Activated naive CD4-positive, alpha-beta T cell treated with anti-CD3 and anti-CD28 coated beads for 36 hours (primary cell): ENCODE results near the gene C1QB. TPM values are rescaled to one million over a fixed set of nuclear protein-coding genes. Genes with fewer than 3 reads are reported as not detected.
A peak's percentile ranks its signal among the peaks of the same experiment; 100 is the strongest.

Experiments used
- CTCF ChIA-PET: fragments of 350-600 bp; sonication (Branson Sonifier 250); formaldehyde crosslinking; loops from one replicate; lab custom pipeline; 2021; ENCODE audit warnings: antibody characterized with exemption; lab: Charles Lee
- DNase-seq: peaks from one replicate; pipeline ENCODE4 v3.0.0-alpha.2; 2020
- H3K27ac Mint-ChIP-seq: one replicate; pipeline ENCODE4 v1.8.0; 2021; ENCODE audit warnings: mild to moderate bottlenecking, mixed read lengths
- H3K27me3 Mint-ChIP-seq: one replicate; pipeline ENCODE4 v1.8.0; 2021; ENCODE audit warnings: low read depth, mixed read lengths
- H3K36me3 Mint-ChIP-seq: one replicate; pipeline ENCODE4 v1.8.0; 2021; ENCODE audit warnings: low read depth, mixed read lengths
- H3K4me1 Mint-ChIP-seq: one replicate; pipeline ENCODE4 v1.8.0; 2021; ENCODE audit warnings: low read depth, mixed read lengths
- H3K4me3 Mint-ChIP-seq: one replicate; pipeline ENCODE4 v1.8.0; 2021; ENCODE audit warnings: mild to moderate bottlenecking, moderate library complexity, mixed read lengths
- H3K9me3 Mint-ChIP-seq: one replicate; pipeline ENCODE4 v1.8.0; 2021; ENCODE audit warnings: mixed read lengths
- intact Hi-C: fragments of 100-400 bp; cut with micrococcal nuclease; formaldehyde crosslinking; loops from one replicate; pipeline ENCODE4 v1.15.1; 2023
- total RNA-seq, 2 experiments: library from RNA; stranded (reverse); gene quantifications; one replicate each; pipeline ENCODE4 v1.2.3, GENCODE V29; 2021

The C1QB gene
- total RNA-seq, 2 experiments from 2014 or later: not detected

GRCh38 chr1:22638476-22639234, 14.4 kb upstream of the C1QB start:
- CTCF ChIA-PET: interaction anchor here (0.6 kb wide), 1 partner anchor 924 kb away, joined by 3 read pairs; no protein-coding TSS in a partner anchor
- no peak overlapping the region for H3K27ac Mint-ChIP-seq

GRCh38 chr1:22639286-22639685, 13.8 kb upstream of the C1QB start:
- H3K4me3 Mint-ChIP-seq: no peak overlapping the region
- H3K27me3 Mint-ChIP-seq: peaks cover 7% of the 10 kb centered on the region
- no peaks in the 10 kb centered on the region for H3K9me3 Mint-ChIP-seq
- CTCF ChIA-PET: interaction anchor here (0.6 kb wide), 1 partner anchor 925 kb away, joined by 3 read pairs; no protein-coding TSS in a partner anchor
- H3K27ac Mint-ChIP-seq: no peak overlapping the region
- intact Hi-C loops: no loop called here
- DNase-seq: peak; percentile 9
- H3K4me1 Mint-ChIP-seq: no peaks in the 10 kb centered on the region
- no peaks in the 10 kb centered on the region for H3K36me3 Mint-ChIP-seq

More at GRCh38 chr1:22638476-22639234, 14.4 kb upstream of the C1QB start:
- no peaks in the 10 kb centered on the region for H3K9me3 Mint-ChIP-seq
- peaks cover 7% of the 10 kb centered on the region for H3K27me3 Mint-ChIP-seq
- intact Hi-C loops: no loop called here
- H3K4me1 Mint-ChIP-seq: no peaks in the 10 kb centered on the region
- no peak for DNase-seq
- H3K4me3 Mint-ChIP-seq: no peak overlapping the region
- no peaks in the 10 kb centered on the region for H3K36me3 Mint-ChIP-seq

- no peaks in the 10 kb centered on the region for H3K4me1 Mint-ChIP-seq
- DNase-seq: no peak
- CTCF ChIA-PET: interaction anchor here (0.6 to 2.1 kb wide), 5 partner anchors 9 to 253 kb away, joined by 3 to 15 read pairs (median 3); no protein-coding TSS in a partner anchor
- H3K36me3 Mint-ChIP-seq: no peaks in the 10 kb centered on the region
- H3K9me3 Mint-ChIP-seq: no peaks in the 10 kb centered on the region
- intact Hi-C loops: no loop called here
- H3K4me3 Mint-ChIP-seq: no peak overlapping the region
- no peak overlapping the region for H3K27ac Mint-ChIP-seq
- H3K27me3 Mint-ChIP-seq: peaks cover 7% of the 10 kb centered on the region
Measured at GRCh38 chr1:22641247-22641646, 11.8 kb upstream of the C1QB start.

- H3K36me3 Mint-ChIP-seq: no peaks in the 10 kb centered on the region
- CTCF ChIA-PET: interaction anchor here (0.6 to 2.1 kb wide), 7 partner anchors 80 to 277 kb away, joined by 3 to 15 read pairs (median 4); no protein-coding TSS in a partner anchor
- intact Hi-C loops: loop anchor here (1.0 to 2.0 kb wide), 2 partner anchors 222 to 511 kb away; no protein-coding TSS in a partner anchor
- H3K4me1 Mint-ChIP-seq: no peaks in the 10 kb centered on the region
- peak; percentile 78 for DNase-seq
- H3K27me3 Mint-ChIP-seq: peaks cover 5% of the 10 kb centered on the region
- no peak overlapping the region for H3K4me3 Mint-ChIP-seq
- H3K9me3 Mint-ChIP-seq: no peaks in the 10 kb centered on the region
- no peak overlapping the region for H3K27ac Mint-ChIP-seq
Measured at GRCh38 chr1:22641906-22642636, 11.0 kb upstream of the C1QB start.

DNA sequence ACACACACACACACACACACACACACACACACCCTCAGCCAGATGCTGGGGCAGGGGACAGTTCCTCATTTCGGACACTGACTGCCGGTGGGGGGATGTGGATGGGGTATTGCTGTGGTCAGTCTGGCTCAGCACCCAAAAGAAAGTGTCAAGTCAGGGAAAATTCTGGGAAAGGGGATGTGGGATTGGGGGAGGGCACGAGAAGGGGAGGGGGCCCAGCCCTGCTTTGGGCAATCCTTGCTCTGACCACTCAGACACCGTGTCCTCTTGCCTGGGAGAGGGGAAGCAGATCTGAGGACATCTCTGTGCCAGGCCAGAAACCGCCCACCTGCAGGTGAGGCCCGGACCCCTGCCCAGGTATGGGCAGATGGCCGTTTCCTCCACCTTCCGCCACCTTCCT, 9.7 kb upstream of the C1QB start, which contains the start of gene C1QC:
Gene C1QC (plus strand): TSS at position 253 of the 400 bp plus-strand sequence. CDS start 391 bp downstream, outside the sequence.
- Mint-ChIP-seq H3K4me1 (no peaks in the 10 kb centered on the region), H3K36me3 (no peaks in the 10 kb centered on the region), H3K27me3 (peaks cover 2% of the 10 kb centered on the region), H3K27ac (no peak within 1 kb of the TSS), H3K4me3 (no peak within 1 kb of the TSS), H3K9me3 (no peaks in the 10 kb centered on the region)
- no peak for DNase-seq
- intact Hi-C loops: loop anchor here (2.0 kb wide), 1 partner anchor 513 kb away; no protein-coding TSS in a partner anchor
- CTCF ChIA-PET: interaction anchor here (2.1 kb wide), 1 partner anchor 223 kb away, joined by 15 read pairs; no protein-coding TSS in a partner anchor

DNA sequence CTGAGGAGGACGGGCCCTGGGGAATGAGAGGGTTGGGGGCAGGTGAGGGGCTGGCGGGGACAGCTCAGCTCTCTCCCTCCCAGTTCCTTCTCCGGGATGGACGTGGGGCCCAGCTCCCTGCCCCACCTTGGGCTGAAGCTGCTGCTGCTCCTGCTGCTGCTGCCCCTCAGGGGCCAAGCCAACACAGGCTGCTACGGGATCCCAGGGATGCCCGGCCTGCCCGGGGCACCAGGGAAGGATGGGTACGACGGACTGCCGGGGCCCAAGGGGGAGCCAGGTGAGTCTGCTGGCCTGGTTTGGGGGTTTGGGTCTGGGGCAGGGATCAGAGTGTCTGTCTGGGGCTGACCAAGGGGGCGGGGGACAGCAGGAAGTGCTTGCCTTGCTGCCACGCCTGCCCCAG, 9.1 kb upstream of the C1QB start:
- no peak overlapping the region for H3K27ac Mint-ChIP-seq
- H3K4me3 Mint-ChIP-seq: no peak overlapping the region
- no peak for DNase-seq
- H3K4me1 Mint-ChIP-seq: no peaks in the 10 kb centered on the region
- peaks cover 2% of the 10 kb centered on the region for H3K27me3 Mint-ChIP-seq
- CTCF ChIA-PET: interaction anchor here (0.6 kb wide), 1 partner anchor 222 kb away, joined by 5 read pairs; no protein-coding TSS in a partner anchor
- H3K36me3 Mint-ChIP-seq: no peaks in the 10 kb centered on the region
- H3K9me3 Mint-ChIP-seq: no peaks in the 10 kb centered on the region
- intact Hi-C loops: loop anchor here (2.0 kb wide), 1 partner anchor 513 kb away; no protein-coding TSS in a partner anchor

DNA sequence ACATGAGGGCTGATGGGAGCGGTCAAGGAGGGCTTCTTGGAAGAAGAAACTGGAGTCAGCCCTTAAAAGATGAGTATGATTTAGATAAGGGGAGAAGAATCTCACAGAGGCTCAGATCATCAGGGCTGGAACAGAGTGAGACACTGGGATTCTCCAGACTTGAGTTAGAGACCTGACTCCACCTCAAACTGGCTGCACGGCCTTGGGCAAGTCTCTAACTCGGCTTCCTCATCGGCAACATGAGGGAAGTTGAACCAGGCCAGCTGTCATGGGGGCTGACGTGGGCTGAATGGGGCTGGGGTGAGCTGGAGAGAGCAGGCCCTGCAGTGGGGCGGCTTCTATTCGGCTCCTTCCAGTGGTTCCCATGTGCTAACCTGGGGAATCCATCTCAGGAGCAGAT, 7.1 kb upstream of the C1QB start:
- no peaks in the 10 kb centered on the region for H3K9me3 Mint-ChIP-seq
- no peak overlapping the region for H3K27ac Mint-ChIP-seq
- intact Hi-C loops: no loop called here
- H3K36me3 Mint-ChIP-seq: no peaks in the 10 kb centered on the region
- H3K27me3 Mint-ChIP-seq: peaks cover 4% of the 10 kb centered on the region
- CTCF ChIA-PET: no interaction called here
- H3K4me3 Mint-ChIP-seq: no peak overlapping the region
- no peak for DNase-seq
- no peaks in the 10 kb centered on the region for H3K4me1 Mint-ChIP-seq

DNA sequence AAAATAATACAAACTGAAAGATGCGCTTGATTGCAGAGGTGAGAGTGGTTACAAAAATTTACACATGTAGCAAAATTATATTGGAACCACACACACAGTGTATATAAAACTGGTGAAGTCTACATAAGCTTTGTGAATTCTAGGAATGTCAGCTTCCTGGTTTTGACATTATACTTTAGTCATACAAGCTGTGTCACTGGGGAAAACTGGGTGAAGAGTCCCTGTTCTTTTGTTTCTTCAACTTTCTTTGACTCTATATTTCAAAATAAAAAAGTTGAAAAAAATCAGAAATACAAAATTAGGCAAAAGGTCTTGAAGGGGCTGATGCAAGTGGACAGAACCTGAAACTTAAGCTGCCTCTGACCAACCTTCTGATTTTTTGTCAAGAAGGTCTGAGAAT, 6.7 kb upstream of the C1QB start:
- peaks cover 4% of the 10 kb centered on the region for H3K27me3 Mint-ChIP-seq
- no peaks in the 10 kb centered on the region for H3K4me1 Mint-ChIP-seq
- H3K9me3 Mint-ChIP-seq: no peaks in the 10 kb centered on the region
- no peaks in the 10 kb centered on the region for H3K36me3 Mint-ChIP-seq
- DNase-seq: no peak
- CTCF ChIA-PET: no interaction called here
- intact Hi-C loops: no loop called here
- H3K4me3 Mint-ChIP-seq: no peak overlapping the region
- no peak overlapping the region for H3K27ac Mint-ChIP-seq

DNA sequence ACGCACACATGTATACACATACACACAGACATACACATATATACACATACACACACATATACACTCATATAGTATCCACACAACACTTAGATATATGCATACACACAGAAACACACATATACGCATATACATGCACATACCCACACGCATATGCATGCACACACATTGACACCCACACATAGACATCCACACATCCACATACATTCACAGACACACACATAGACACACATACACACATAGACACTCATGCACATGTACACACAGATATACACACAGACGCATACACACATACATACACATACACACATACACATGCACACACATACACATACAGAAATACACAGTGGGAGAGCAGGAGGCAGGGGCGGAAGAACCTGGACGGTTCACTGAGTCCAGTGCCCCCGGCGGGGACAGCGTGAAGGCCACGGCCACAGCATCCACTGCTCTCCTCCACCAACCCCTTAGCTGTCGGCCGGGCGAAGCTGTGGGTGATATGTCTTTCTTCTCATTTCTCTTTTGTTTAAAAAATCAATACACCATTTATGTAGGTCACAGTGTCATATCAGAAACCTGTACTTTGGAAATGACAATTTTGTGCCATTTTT, 2.8 kb upstream of the C1QB start:
- no peak overlapping the region for H3K27ac Mint-ChIP-seq
- no peak for DNase-seq
- H3K27me3 Mint-ChIP-seq: peaks cover 4% of the 10 kb centered on the region
- no peak overlapping the region for H3K4me3 Mint-ChIP-seq
- H3K36me3 Mint-ChIP-seq: no peaks in the 10 kb centered on the region
- intact Hi-C loops: no loop called here
- H3K4me1 Mint-ChIP-seq: no peaks in the 10 kb centered on the region
- CTCF ChIA-PET: no interaction called here
- H3K9me3 Mint-ChIP-seq: no peaks in the 10 kb centered on the region

- H3K9me3 Mint-ChIP-seq: no peaks in the 10 kb centered on the region
- CTCF ChIA-PET: no interaction called here
- DNase-seq: no peak
- H3K27me3 Mint-ChIP-seq: peaks cover 4% of the 10 kb centered on the region
- H3K36me3 Mint-ChIP-seq: no peaks in the 10 kb centered on the region
- intact Hi-C loops: no loop called here
- no peak overlapping the region for H3K27ac Mint-ChIP-seq
- H3K4me3 Mint-ChIP-seq: no peak overlapping the region
- H3K4me1 Mint-ChIP-seq: no peaks in the 10 kb centered on the region
Measured at GRCh38 chr1:22651941-22652856, 837 bp upstream of the C1QB start.

DNA sequence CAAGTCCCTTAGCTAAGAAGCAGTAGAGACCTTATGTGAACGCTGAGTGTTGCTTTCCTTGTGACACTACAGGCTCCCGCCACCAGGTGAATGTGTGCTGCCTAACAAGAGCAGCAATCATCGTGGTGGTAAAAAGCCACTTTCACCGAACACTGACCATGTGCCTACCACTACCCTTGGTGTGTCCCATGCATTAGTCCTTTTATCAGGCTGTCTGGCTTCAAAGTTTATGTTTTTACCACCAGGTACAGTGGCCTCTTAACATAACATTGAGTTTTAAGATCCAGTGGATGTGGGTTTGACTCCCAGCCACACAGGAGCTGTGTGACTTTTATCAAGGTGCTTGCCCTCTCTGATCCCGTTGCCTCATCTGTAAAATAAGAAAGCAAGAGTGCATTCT, 1.7 kb downstream of the C1QB start:
- intact Hi-C loops: no loop called here
- H3K9me3 Mint-ChIP-seq: no peaks in the 10 kb centered on the region
- no peak overlapping the region for H3K4me3 Mint-ChIP-seq
- CTCF ChIA-PET: interaction anchor here (1.8 kb wide), 1 partner anchor 20 kb away, joined by 4 read pairs; no protein-coding TSS in a partner anchor
- H3K4me1 Mint-ChIP-seq: no peaks in the 10 kb centered on the region
- H3K36me3 Mint-ChIP-seq: no peaks in the 10 kb centered on the region
- no peaks in the 10 kb centered on the region for H3K27me3 Mint-ChIP-seq
- no peak overlapping the region for H3K27ac Mint-ChIP-seq
- no peak for DNase-seq
